C4-2B (cell line): ENCODE measurements around the gene SLC30A2.

Source experiments
- H3K27ac ChIP-seq: fragments of 450-650 bp; 2 replicates; pipeline ENCODE4 v1.5.1; 2017
- ZFX ChIP-seq: fragments of 450-650 bp; IDR thresholded peaks from 2 replicates; pipeline ENCODE4 v1.6.1; 2017
- TF ChIP-seq, protein P1 (sequence below): fragments of 450-650 bp; conservative IDR thresholded peaks from 2 replicates; pipeline ENCODE4 v1.5.1; 2017; ENCODE audit warnings: mild to moderate bottlenecking

SLC30A2 gene

DNA sequence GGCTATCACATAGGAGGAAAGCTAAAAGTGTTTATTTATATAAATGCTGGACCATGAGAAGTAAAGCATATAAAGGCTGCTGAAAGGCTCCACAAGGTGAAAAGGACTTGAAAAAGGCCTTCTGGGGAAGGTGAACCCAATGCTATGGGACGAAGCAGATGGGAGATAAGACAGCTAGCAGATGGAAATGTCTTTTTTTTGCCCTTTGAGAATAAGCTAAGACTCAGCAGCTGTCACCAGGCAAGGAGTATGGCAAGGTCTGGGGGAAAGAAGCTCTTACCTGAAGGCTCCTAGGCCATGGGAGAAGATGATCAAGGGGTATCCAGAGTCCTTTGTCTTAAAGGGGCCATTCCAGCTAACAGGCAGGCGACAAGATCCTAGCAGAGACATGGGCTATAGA, 58.0 kb downstream of the SLC30A2 start:
- H3K27ac ChIP-seq, result no peak overlapping the region
- TF ChIP-seq, protein P1, sequence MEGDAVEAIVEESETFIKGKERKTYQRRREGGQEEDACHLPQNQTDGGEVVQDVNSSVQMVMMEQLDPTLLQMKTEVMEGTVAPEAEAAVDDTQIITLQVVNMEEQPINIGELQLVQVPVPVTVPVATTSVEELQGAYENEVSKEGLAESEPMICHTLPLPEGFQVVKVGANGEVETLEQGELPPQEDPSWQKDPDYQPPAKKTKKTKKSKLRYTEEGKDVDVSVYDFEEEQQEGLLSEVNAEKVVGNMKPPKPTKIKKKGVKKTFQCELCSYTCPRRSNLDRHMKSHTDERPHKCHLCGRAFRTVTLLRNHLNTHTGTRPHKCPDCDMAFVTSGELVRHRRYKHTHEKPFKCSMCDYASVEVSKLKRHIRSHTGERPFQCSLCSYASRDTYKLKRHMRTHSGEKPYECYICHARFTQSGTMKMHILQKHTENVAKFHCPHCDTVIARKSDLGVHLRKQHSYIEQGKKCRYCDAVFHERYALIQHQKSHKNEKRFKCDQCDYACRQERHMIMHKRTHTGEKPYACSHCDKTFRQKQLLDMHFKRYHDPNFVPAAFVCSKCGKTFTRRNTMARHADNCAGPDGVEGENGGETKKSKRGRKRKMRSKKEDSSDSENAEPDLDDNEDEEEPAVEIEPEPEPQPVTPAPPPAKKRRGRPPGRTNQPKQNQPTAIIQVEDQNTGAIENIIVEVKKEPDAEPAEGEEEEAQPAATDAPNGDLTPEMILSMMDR, result no peak
- TF ChIP-seq ZFX, result no peak
